Inflammatory macrophage treated with lipopolysaccharide for 1 hour (primary cell): ENCODE results near the gene CD300E.
"Not testable (repeated sequence)": the region's sequence is repeated elsewhere in the genome, so short reads cannot be mapped to it uniquely, and the experiment has no call there.

ENCODE experiments used
- DNase-seq, 2 donors: peaks; one replicate each; pipeline ENCODE4 v3.0.0-alpha.2; 2020 to 2022

CD300E gene

GRCh38 chr17:74633326-74633725, 9.8 kb upstream of the CD300E start:
- DNase-seq, result no peak

GRCh38 chr17:74632617-74633016, 9.1 kb upstream of the CD300E start:
- DNase-seq, result peak; percentile 57 to 67

- DNase-seq, result peak; percentile 87 to 94
Measured at GRCh38 chr17:74631468-74632450, 8.2 kb upstream of the CD300E start.

GRCh38 chr17:74630251-74630650, 6.7 kb upstream of the CD300E start:
- DNase-seq, result not testable (repeated sequence)

- DNase-seq, result peak in 1 of 2 donors; percentile 36
Measured at GRCh38 chr17:74625661-74626060, 2.1 kb upstream of the CD300E start.

- DNase-seq, result no peak
Measured at GRCh38 chr17:74624131-74624530, 593 bp upstream of the CD300E start.

GRCh38 chr17:74619077-74619673, 4.4 kb downstream of the CD300E start:
- DNase-seq, result no peak

GRCh38 chr17:74618451-74618850, 5.1 kb downstream of the CD300E start:
- no peak for DNase-seq

GRCh38 chr17:74616696-74617095, 6.8 kb downstream of the CD300E start:
- DNase-seq, result no peak

GRCh38 chr17:74612046-74612445, 11.5 kb downstream of the CD300E start:
- DNase-seq, result no peak

GRCh38 chr17:74610108-74610507, 13.4 kb downstream of the CD300E start:
- no peak for DNase-seq

GRCh38 chr17:74608511-74608910, 15.0 kb downstream of the CD300E start:
- no peak for DNase-seq

- DNase-seq, result peak; percentile 51 to 70
Measured at GRCh38 chr17:74607221-74607620, 16.3 kb downstream of the CD300E start.

- no peak for DNase-seq
Measured at GRCh38 chr17:74606050-74606449, 17.5 kb downstream of the CD300E start.

GRCh38 chr17:74605361-74605760, 18.2 kb downstream of the CD300E start:
- peak; percentile 59 to 82 for DNase-seq

GRCh38 chr17:74604761-74605160, 18.8 kb downstream of the CD300E start:
- no peak for DNase-seq

GRCh38 chr17:74604200-74604599, 19.3 kb downstream of the CD300E start:
- no peak for DNase-seq

GRCh38 chr17:74603746-74604145, 19.8 kb downstream of the CD300E start:
- DNase-seq, result no peak

GRCh38 chr17:74603037-74603635, 20.4 kb downstream of the CD300E start:
- peak in 1 of 2 donors; percentile 48 for DNase-seq

- peak; percentile 45 to 73 for DNase-seq
Measured at GRCh38 chr17:74601944-74602572, 21.5 kb downstream of the CD300E start.

- peak; percentile 79 to 88 for DNase-seq
Measured at GRCh38 chr17:74599448-74599939, 24.0 kb downstream of the CD300E start.

GRCh38 chr17:74599023-74599399, 24.5 kb downstream of the CD300E start:
- no peak for DNase-seq
